ENCODE measurements around the gene NACC2.

- TF ChIP-seq FOXA3 (CRISPR knock-in tag; conservative IDR thresholded peaks at IDR 0.05 in 1 of 2, IDR thresholded peaks at IDR 0.05 in 1 of 2) (no peak), MYC (IDR thresholded peaks at IDR 0.05; ENCODE audit: low read depth, low read length) (no peak), MYC (CRISPR knock-in tag; IDR thresholded peaks at IDR 0.05; ENCODE audit: borderline replicate concordance, low read depth) (no peak), SAP30 (IDR thresholded peaks at IDR 0.05; ENCODE audit: borderline replicate concordance, insufficient read depth, low read depth, low read length, poor library complexity, severe bottlenecking) (no peak), JUNB (CRISPR knock-in tag; conservative IDR thresholded peaks at IDR 0.05) (no peak), E2F5 (CRISPR knock-in tag; IDR thresholded peaks at IDR 0.05) (no peak), NFIC (IDR thresholded peaks at IDR 0.05) (no peak), GATAD2B (IDR thresholded peaks at IDR 0.05; ENCODE audit: borderline replicate concordance) (no peak), ZNF639 (CRISPR knock-in tag; conservative IDR thresholded peaks at IDR 0.05 in 1 of 2, IDR thresholded peaks at IDR 0.05 in 1 of 2) (no peak), ZNF3 (CRISPR knock-in tag; IDR thresholded peaks at IDR 0.05) (no peak), EZH2 (IDR thresholded peaks at IDR 0.05; ENCODE audit: borderline replicate concordance, low read depth, low read length) (no peak), U2AF2 (optimal IDR thresholded peaks at IDR 0.05; ENCODE audit: low read depth, low read length) (no peak), USF2 (CRISPR knock-in tag; IDR thresholded peaks at IDR 0.05) (no peak)
Observed at GRCh38 chr9:136044207-136044970, 50.7 kb downstream of the NACC2 start.

Data from K562 (cell line).